Activated CD4-positive, alpha-beta T cell treated with anti-CD3 and anti-CD28 coated beads, Interleukin-2, Interleukin-6, amounts not matched to agents 100 ng/mL and 50 ng/mL, durations not matched to agents 16 hours and 8 hours (primary cell): Measurements from ENCODE around the gene IL1RAPL2.
"Not testable (repeated sequence)": the region's sequence is repeated elsewhere in the genome, so short reads cannot be mapped to it uniquely, and the experiment has no call there.

Experiments used
- DNase-seq: peaks from one replicate; pipeline ENCODE4 v3.0.0-alpha.2; 2020

Gene IL1RAPL2

GRCh38 chrX:104677517-104677916, 111.5 kb downstream of the IL1RAPL2 start:
- DNase-seq, result not testable (repeated sequence)

- no peak for DNase-seq
Observed at GRCh38 chrX:104679175-104679574, 113.2 kb downstream of the IL1RAPL2 start.

GRCh38 chrX:104681214-104681613, 115.2 kb downstream of the IL1RAPL2 start:
- DNase-seq, result no peak

GRCh38 chrX:104684077-104684476, 118.1 kb downstream of the IL1RAPL2 start:
- DNase-seq, result no peak

- DNase-seq, result no peak
Observed at GRCh38 chrX:104695593-104695992, 129.6 kb downstream of the IL1RAPL2 start.

GRCh38 chrX:104696667-104697066, 130.7 kb downstream of the IL1RAPL2 start:
- no peak for DNase-seq

GRCh38 chrX:104697294-104697693, 131.3 kb downstream of the IL1RAPL2 start:
- no peak for DNase-seq

GRCh38 chrX:104707042-104707441, 141.0 kb downstream of the IL1RAPL2 start:
- no peak for DNase-seq

- no peak for DNase-seq
Observed at GRCh38 chrX:104707572-104707971, 141.6 kb downstream of the IL1RAPL2 start.

- DNase-seq, result no peak
Observed at GRCh38 chrX:104712515-104712914, 146.5 kb downstream of the IL1RAPL2 start.

GRCh38 chrX:104721854-104722253, 155.9 kb downstream of the IL1RAPL2 start:
- no peak for DNase-seq

GRCh38 chrX:104728456-104728855, 162.5 kb downstream of the IL1RAPL2 start:
- DNase-seq, result no peak

- no peak for DNase-seq
Observed at GRCh38 chrX:104742355-104742754, 176.4 kb downstream of the IL1RAPL2 start.

- DNase-seq, result no peak
Observed at GRCh38 chrX:104745152-104745551, 179.2 kb downstream of the IL1RAPL2 start.

- no peak for DNase-seq
Observed at GRCh38 chrX:104749951-104750610, 184.1 kb downstream of the IL1RAPL2 start.

GRCh38 chrX:104762641-104763040, 196.6 kb downstream of the IL1RAPL2 start:
- DNase-seq, result no peak

- no peak for DNase-seq
Observed at GRCh38 chrX:104789784-104790183, 223.8 kb downstream of the IL1RAPL2 start.

- no peak for DNase-seq
Observed at GRCh38 chrX:104795804-104796203, 229.8 kb downstream of the IL1RAPL2 start.

GRCh38 chrX:104803219-104803618, 237.2 kb downstream of the IL1RAPL2 start:
- DNase-seq, result no peak

GRCh38 chrX:104806346-104806745, 240.3 kb downstream of the IL1RAPL2 start:
- DNase-seq, result no peak

- no peak for DNase-seq
Observed at GRCh38 chrX:104833401-104833800, 267.4 kb downstream of the IL1RAPL2 start.

- no peak for DNase-seq
Observed at GRCh38 chrX:104842646-104843045, 276.6 kb downstream of the IL1RAPL2 start.

- DNase-seq, result no peak
Observed at GRCh38 chrX:104852241-104852640, 286.2 kb downstream of the IL1RAPL2 start.

- peak; percentile 38 for DNase-seq
Observed at GRCh38 chrX:104854188-104854587, 288.2 kb downstream of the IL1RAPL2 start.

GRCh38 chrX:104854790-104855340, 288.9 kb downstream of the IL1RAPL2 start:
- DNase-seq, result no peak
